Type B pancreatic cell (in vitro differentiated cells): ENCODE measurements around the gene TNK2. TPM values are rescaled to one million over a fixed set of nuclear protein-coding genes. Genes with fewer than 3 reads are reported as not detected.

Source experiments
- DNase-seq: peaks from one replicate; pipeline ENCODE4 v3.0.0; 2021; ENCODE audit warnings: mixed read lengths; ENCODE audit not compliant: unreplicated experiment; ENCODE audit errors: extremely low spot score
- H3K27ac Mint-ChIP-seq: 2 replicates; pipeline ENCODE4 v1.8.0; 2021; ENCODE audit warnings: mild to moderate bottlenecking, mixed read lengths
- H3K27me3 Mint-ChIP-seq: 2 replicates; pipeline ENCODE4 v1.8.0; 2021; ENCODE audit warnings: mixed read lengths
- H3K36me3 Mint-ChIP-seq: 2 replicates; pipeline ENCODE4 v1.8.0; 2021; ENCODE audit warnings: mixed read lengths
- H3K4me1 Mint-ChIP-seq: one replicate; pipeline ENCODE4 v1.8.0; 2021; ENCODE audit warnings: mixed read lengths; ENCODE audit not compliant: unreplicated experiment
- H3K4me3 Mint-ChIP-seq: 2 replicates; pipeline ENCODE4 v1.8.0; 2021; ENCODE audit warnings: mild to moderate bottlenecking, mixed read lengths
- H3K9me3 Mint-ChIP-seq: 2 replicates; pipeline ENCODE4 v1.8.0; 2021; ENCODE audit warnings: mixed read lengths
- total RNA-seq: library from RNA; stranded (reverse); gene quantifications from 2 replicates; pipeline ENCODE4 v1.2.1, GENCODE V29; 2021; ENCODE audit warnings: low replicate concordance
- TF ChIP-seq, protein P1 (sequence below): fragments of 200-600 bp; sonication (generic); conservative IDR thresholded peaks from 2 replicates; pipeline ENCODE4 v1.5.0; 2021; ENCODE audit warnings: antibody characterized with exemption, mild to moderate bottlenecking

The TNK2 gene
- total RNA-seq, 1 donor from 2014 or later = 42.5 TPM

DNA sequence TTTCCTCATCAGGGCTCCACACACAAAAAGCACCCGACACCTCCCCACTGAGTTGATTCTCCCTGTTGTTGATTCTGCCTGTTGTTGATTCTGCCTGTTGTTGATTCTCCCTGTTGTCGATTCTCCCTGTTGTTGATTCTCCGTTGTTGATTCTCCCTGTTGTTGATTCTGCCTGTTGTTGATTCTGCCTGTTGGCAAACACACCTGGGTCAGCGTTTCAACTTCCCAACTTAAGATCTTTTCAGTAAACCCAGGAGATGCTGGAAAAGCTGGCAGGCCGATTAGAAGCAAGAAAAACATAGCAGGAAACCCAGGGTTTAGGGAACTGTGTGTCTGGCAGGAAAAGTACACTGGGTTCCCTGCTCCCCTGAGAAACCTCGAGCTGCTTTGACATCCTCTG is 47.9 kb downstream of the TNK2 start:
- no peak for DNase-seq
- no peaks in the 10 kb centered on the region for H3K9me3 Mint-ChIP-seq
- no peak overlapping the region for H3K27ac Mint-ChIP-seq
- no peaks in the 10 kb centered on the region for H3K36me3 Mint-ChIP-seq
- TF ChIP-seq, protein P1, sequence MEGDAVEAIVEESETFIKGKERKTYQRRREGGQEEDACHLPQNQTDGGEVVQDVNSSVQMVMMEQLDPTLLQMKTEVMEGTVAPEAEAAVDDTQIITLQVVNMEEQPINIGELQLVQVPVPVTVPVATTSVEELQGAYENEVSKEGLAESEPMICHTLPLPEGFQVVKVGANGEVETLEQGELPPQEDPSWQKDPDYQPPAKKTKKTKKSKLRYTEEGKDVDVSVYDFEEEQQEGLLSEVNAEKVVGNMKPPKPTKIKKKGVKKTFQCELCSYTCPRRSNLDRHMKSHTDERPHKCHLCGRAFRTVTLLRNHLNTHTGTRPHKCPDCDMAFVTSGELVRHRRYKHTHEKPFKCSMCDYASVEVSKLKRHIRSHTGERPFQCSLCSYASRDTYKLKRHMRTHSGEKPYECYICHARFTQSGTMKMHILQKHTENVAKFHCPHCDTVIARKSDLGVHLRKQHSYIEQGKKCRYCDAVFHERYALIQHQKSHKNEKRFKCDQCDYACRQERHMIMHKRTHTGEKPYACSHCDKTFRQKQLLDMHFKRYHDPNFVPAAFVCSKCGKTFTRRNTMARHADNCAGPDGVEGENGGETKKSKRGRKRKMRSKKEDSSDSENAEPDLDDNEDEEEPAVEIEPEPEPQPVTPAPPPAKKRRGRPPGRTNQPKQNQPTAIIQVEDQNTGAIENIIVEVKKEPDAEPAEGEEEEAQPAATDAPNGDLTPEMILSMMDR = no peak
- no peak overlapping the region for H3K4me3 Mint-ChIP-seq
- H3K4me1 Mint-ChIP-seq = peaks cover 20% of the 10 kb centered on the region
- peaks cover 4% of the 10 kb centered on the region for H3K27me3 Mint-ChIP-seq

DNA sequence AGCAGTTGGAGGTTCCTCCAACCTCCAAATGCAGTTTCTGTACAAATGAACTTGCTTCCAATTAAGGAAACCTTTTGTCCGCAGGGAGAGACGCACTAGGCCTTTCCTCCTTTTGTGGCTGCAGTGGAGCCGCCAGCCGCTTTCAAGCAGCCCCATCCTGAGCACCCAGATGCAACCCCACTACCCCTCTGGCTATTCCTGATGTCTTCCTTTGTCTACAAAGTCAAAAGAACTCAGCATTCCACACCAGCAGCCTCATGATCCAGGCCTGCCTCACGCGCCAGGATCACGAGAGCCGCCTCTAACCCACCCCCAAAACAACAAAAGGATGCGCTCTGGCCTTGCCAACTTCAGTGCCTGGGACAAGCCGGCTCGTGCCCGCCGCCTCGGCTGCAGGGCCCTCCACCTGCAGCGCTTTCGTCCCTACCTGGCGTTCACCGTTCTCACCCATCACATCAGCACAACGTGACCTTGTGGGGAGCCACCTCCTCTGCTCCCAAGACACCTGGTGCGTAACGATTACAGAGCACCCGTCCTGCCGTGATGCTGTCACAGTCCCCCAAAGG is 48.4 kb downstream of the TNK2 start:
- no peaks in the 10 kb centered on the region for H3K9me3 Mint-ChIP-seq
- peaks cover 4% of the 10 kb centered on the region for H3K27me3 Mint-ChIP-seq
- no peaks in the 10 kb centered on the region for H3K36me3 Mint-ChIP-seq
- no peak for DNase-seq
- peaks cover 20% of the 10 kb centered on the region for H3K4me1 Mint-ChIP-seq
- no peak overlapping the region for H3K27ac Mint-ChIP-seq
- H3K4me3 Mint-ChIP-seq = no peak overlapping the region
- TF ChIP-seq, protein P1 = no peak

DNA sequence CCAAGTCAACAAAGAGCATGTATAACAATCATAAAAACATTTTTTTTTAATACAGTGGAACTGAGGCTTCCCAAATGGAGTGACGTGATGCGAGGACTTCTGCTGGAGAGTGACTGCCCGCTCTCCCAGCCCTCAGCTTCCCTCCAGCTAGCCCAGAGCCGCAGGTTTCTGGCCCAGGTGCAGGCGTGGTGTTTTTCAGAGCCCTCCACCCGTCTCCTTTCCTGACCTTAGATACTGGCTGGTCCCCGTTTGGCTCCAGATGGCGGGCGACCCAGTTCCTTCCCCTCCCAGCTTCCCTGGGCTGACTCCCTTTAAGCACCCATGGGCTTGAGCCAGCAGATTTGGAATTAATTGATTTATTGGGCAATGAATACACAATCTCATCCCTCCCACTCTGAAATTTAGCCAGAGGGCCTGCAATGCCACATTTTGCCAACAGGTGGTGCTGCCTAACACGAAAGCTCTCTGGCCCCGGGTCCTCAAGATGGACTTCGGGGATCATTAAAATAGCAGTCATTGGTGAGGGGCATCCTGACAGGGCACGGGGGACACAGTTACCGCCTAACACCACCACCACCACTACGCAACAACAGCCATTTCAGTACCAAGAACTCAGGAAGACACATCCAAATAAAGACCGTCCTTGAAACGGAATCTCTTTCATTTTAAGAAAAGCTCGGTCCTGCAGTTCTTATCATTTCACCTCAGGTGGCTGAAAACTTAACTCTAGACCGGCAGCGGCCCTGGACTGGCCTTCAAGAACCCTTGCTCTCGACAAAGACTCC is 49.1 kb downstream of the TNK2 start:
- Mint-ChIP-seq H3K9me3 (no peaks in the 10 kb centered on the region), H3K27ac (no peak overlapping the region), H3K36me3 (no peaks in the 10 kb centered on the region), H3K4me1 (peaks cover 20% of the 10 kb centered on the region), H3K4me3 (peak overlapping the region; percentile 13), H3K27me3 (peaks cover 4% of the 10 kb centered on the region)
- no peak for DNase-seq
- TF ChIP-seq, protein P1 = peak; percentile 92

DNA sequence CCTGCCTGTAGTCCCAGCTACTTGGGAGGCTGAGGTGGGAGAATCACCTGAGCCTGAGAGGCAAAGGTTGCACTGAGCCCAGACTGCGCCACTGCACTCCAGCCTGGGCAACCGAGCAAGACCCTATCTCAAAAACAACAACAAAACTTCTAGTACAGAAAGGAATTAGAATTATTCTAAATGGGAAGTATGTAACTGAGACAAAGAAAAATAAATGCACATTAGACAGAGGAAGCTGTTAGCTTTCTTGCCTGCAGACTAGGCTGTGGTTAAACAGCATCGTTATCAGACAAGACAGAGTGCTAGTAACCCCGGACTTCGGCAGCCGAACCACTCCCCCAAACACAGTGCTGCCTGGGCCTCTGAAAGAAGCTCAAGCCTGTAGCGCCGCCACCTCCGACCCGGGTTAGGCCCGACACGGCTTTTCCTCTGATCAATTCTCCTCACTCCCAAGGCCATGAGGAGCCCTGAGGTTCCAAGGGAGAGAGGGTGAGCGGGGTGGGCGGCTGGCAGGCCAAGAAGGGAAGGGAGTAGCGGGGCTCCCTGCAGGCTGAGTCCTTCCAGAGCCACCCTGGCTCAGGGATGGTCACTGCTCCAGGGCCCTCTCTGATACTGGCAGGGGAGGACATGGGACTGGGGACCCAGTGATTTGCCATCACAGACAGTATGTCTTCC is 51.8 kb downstream of the TNK2 start:
- DNase-seq = no peak
- no peak overlapping the region for H3K4me3 Mint-ChIP-seq
- H3K36me3 Mint-ChIP-seq = no peaks in the 10 kb centered on the region
- H3K9me3 Mint-ChIP-seq = no peaks in the 10 kb centered on the region
- H3K27ac Mint-ChIP-seq = no peak overlapping the region
- peaks cover 4% of the 10 kb centered on the region for H3K27me3 Mint-ChIP-seq
- H3K4me1 Mint-ChIP-seq = peaks cover 6% of the 10 kb centered on the region
- TF ChIP-seq, protein P1 = no peak

DNA sequence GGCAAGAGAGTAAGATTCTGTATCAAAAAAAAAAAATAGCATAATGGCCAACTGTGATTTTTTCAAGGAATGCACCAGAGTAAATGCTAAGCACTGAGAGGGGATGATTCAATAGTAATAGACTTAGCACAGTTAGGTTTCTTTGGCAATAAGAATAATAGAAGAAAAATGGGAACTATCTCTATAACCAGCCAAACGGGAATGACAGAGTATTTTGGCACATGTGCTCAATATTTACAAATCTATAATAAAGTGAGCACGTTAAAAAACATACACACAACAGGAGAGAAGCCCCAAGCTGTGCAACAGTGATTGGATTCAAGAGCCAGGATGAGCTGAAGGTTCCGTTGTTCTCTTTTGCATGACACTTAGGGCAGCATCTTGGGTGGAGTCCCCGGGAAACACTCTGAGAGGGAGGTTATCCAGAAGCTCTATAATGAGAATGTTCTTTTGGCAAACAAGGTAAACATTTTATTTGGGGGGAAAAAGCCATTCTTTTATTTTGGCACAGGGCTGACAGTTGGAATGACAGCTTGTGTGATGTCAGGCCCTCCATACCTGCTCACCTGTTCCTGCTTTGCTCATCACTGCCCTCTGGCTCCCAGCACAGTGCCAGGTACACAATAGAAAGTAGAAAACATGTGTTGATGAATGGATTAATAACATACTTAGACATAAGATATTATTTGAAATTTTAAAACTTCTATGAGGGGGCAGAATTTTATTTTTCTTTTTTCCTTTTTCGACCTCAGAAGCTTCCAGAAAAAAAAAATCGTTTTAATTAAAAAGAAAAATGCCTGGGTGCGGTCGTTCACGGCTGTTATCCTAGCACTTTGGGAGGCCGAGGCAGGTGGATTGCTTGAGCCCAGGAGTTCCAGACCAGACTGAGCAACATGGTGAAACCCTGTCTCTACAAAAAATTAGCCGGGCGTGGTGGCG is 52.6 kb downstream of the TNK2 start:
- H3K9me3 Mint-ChIP-seq = no peaks in the 10 kb centered on the region
- TF ChIP-seq, protein P1 = no peak
- no peak overlapping the region for H3K4me3 Mint-ChIP-seq
- peaks cover 10% of the 10 kb centered on the region for H3K4me1 Mint-ChIP-seq
- no peak for DNase-seq
- peaks cover 8% of the 10 kb centered on the region for H3K27me3 Mint-ChIP-seq
- no peak overlapping the region for H3K27ac Mint-ChIP-seq
- no peaks in the 10 kb centered on the region for H3K36me3 Mint-ChIP-seq
